ENCODE data around the gene AKT1S1. TPM values are rescaled to one million over a fixed set of nuclear protein-coding genes. Genes with fewer than 3 reads are reported as not detected.

Gene AKT1S1
- total and polyA plus RNA-seq, 8 donors, result 24.7 to 42.9 (median 32.8) TPM

GRCh38 chr19:49845414-49845813 is 31.7 kb downstream of the AKT1S1 start:
- H3K9me3 ChIP-seq, result no peaks in the 10 kb centered on the region
- H3K4me1 ChIP-seq, result peaks cover 10 to 27% of the 10 kb centered on the region in 2 donors
- H3K27me3 ChIP-seq, result no peaks in the 10 kb centered on the region
- intact Hi-C loops (cut with DNase I), result no loop called here
- H3K4me3 ChIP-seq, result no peak overlapping the region
- H3K36me3 ChIP-seq, result no peaks in the 10 kb centered on the region
- ATAC-seq (no peak), DNase-seq (no peak)
- TF ChIP-seq CTCF (IDR thresholded peaks at IDR 0.05), result no peak
- no peak overlapping the region for H3K27ac ChIP-seq

- Histone ChIP-seq H3K27ac (no peak overlapping the region), H3K4me3 (no peak overlapping the region), H3K4me1 (peaks cover 6 to 18% of the 10 kb centered on the region in 2 donors), H3K27me3 (no peaks in the 10 kb centered on the region), H3K9me3 (no peaks in the 10 kb centered on the region), H3K36me3 (peaks cover 0 to 7% of the 10 kb centered on the region in 2 donors)
- DNase-seq, result no peak
- ATAC-seq, result no peak
- intact Hi-C loops (cut with DNase I), result no loop called here
- no peak for TF ChIP-seq CTCF (IDR thresholded peaks at IDR 0.05)
These were observed 32.7 kb downstream of the AKT1S1 start for GRCh38 chr19:49844138-49845095.

- intact Hi-C loops (cut with DNase I), result no loop called here
- TF ChIP-seq CTCF (IDR thresholded peaks at IDR 0.05), result no peak
- no peak overlapping the region for H3K27ac ChIP-seq
These were observed 33.9 kb downstream of the AKT1S1 start for GRCh38 chr19:49843265-49843664.

GRCh38 chr19:49840736-49841249 is 36.4 kb downstream of the AKT1S1 start:
- intact Hi-C loops (cut with DNase I), result no loop called here
- no peak for ATAC-seq
- H3K4me3 ChIP-seq, result no peak overlapping the region
- H3K36me3 ChIP-seq, result peaks cover 0 to 43% of the 10 kb centered on the region in 2 donors
- no peaks in the 10 kb centered on the region for H3K4me1 ChIP-seq
- no peaks in the 10 kb centered on the region for H3K9me3 ChIP-seq
- H3K27me3 ChIP-seq, result no peaks in the 10 kb centered on the region
- DNase-seq, result no peak
- TF ChIP-seq CTCF (IDR thresholded peaks at IDR 0.05), result no peak
- H3K27ac ChIP-seq, result no peak overlapping the region

More at GRCh38 chr19:49843265-49843664, 33.9 kb downstream of the AKT1S1 start:
- Histone ChIP-seq H3K4me1 (peaks cover under 1 to 6% of the 10 kb centered on the region in 2 donors), H3K27me3 (no peaks in the 10 kb centered on the region), H3K4me3 (no peak overlapping the region), H3K9me3 (no peaks in the 10 kb centered on the region), H3K36me3 (peaks cover 0 to 19% of the 10 kb centered on the region in 2 donors)
- no peak for DNase-seq
- no peak for ATAC-seq

- intact Hi-C loops (cut with DNase I), result no loop called here
- H3K27me3 ChIP-seq, result no peaks in the 10 kb centered on the region
- peaks cover 0 to 48% of the 10 kb centered on the region in 2 donors for H3K36me3 ChIP-seq
- no peaks in the 10 kb centered on the region for H3K9me3 ChIP-seq
- no peak overlapping the region for H3K27ac ChIP-seq
- DNase-seq (no peak), ATAC-seq (no peak)
- H3K4me1 ChIP-seq, result no peaks in the 10 kb centered on the region
- H3K4me3 ChIP-seq, result no peak overlapping the region
- TF ChIP-seq CTCF (IDR thresholded peaks at IDR 0.05), result no peak
These were observed 36.8 kb downstream of the AKT1S1 start for GRCh38 chr19:49840321-49840720.

All from left lung (tissue), 10 donors.